GM20000 (cell line): ENCODE measurements around the gene STXBP4.

Experiments used
- DNase-seq: peaks from one replicate; pipeline ENCODE4 v3.0.0; 2012; ENCODE audit warnings: low spot score
- TF ChIP-seq, protein P1 (sequence below): IDR thresholded peaks from 2 replicates; pipeline ENCODE4 v1.5.1; 2012; ENCODE audit warnings: mild to moderate bottlenecking, control low read depth; ENCODE audit errors: extremely low read depth, missing control alignments

STXBP4 gene

GRCh38 chr17:55038291-55038690 lies 69.7 kb downstream of the STXBP4 start:
- TF ChIP-seq, protein P1, sequence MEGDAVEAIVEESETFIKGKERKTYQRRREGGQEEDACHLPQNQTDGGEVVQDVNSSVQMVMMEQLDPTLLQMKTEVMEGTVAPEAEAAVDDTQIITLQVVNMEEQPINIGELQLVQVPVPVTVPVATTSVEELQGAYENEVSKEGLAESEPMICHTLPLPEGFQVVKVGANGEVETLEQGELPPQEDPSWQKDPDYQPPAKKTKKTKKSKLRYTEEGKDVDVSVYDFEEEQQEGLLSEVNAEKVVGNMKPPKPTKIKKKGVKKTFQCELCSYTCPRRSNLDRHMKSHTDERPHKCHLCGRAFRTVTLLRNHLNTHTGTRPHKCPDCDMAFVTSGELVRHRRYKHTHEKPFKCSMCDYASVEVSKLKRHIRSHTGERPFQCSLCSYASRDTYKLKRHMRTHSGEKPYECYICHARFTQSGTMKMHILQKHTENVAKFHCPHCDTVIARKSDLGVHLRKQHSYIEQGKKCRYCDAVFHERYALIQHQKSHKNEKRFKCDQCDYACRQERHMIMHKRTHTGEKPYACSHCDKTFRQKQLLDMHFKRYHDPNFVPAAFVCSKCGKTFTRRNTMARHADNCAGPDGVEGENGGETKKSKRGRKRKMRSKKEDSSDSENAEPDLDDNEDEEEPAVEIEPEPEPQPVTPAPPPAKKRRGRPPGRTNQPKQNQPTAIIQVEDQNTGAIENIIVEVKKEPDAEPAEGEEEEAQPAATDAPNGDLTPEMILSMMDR: no peak
- no peak for DNase-seq

DNA sequence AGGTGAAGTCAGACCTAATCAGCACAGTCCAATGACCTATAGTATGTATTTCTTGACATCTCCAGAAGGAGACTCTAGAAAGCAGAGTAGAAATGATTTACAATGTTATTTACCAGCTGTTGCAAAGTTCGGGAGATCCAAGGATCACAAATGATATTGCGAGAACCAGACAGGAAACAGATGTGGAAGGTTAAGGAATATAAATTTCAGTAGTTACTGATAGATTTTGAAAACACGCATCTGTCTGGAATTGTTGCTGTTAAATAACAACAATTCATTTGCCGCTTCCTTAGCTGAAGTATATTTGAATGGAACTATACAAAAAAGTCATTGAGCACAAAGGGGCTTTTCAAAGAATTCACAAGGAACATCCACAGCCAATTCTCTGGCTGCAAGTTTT lies 72.0 kb downstream of the STXBP4 start:
- TF ChIP-seq, protein P1: no peak
- no peak for DNase-seq

GRCh38 chr17:55053855-55054254 lies 85.3 kb downstream of the STXBP4 start:
- DNase-seq: no peak
- TF ChIP-seq, protein P1: no peak

- TF ChIP-seq, protein P1: no peak
- DNase-seq: no peak
These were observed 85.9 kb downstream of the STXBP4 start for GRCh38 chr17:55054429-55054828.

DNA sequence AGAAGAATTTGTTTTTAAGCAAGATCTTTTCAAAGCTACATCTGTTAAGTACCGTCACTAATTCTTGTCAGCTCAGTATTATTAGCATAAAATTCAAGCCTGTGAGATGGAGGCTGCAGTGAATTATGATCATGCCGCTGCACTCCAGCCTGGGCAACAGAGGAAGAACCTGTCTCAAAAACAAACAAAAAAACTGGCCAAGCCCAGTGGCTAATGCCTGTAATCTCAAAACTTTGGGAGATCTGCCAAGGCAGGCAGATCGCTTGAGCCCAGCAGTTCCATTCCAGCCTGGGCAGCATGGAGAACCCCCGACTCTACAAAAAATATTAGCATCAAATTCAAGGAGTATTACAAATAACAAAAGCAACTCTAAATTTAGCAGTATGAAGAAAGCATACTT lies 88.0 kb downstream of the STXBP4 start:
- TF ChIP-seq, protein P1: no peak
- no peak for DNase-seq

- TF ChIP-seq, protein P1: no peak
- DNase-seq: no peak
These were observed 88.6 kb downstream of the STXBP4 start for GRCh38 chr17:55057184-55057583.

GRCh38 chr17:55059724-55060123 lies 91.2 kb downstream of the STXBP4 start:
- TF ChIP-seq, protein P1: no peak

More at GRCh38 chr17:55059724-55060123, 91.2 kb downstream of the STXBP4 start:
- no peak for DNase-seq
